ENCODE results near the gene RHEB.

DNA sequence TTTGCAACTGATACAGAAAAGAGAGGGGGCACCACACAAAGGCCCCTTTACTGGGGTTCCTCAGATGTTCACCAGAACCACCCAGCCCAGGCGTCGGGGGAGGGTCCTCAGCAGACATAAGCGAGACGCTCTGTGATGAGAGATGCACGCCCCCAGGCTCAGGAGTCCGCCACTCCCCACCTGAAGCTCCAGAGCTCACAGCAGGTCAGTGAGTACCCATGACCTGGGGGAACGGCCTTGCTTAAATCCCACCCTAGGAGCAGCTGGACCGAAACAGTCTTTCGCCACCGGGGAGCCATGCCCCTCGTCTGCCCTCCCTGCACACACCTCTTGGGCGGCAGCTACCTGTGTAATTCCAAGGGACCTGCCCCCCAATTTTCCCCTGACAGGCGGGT, 82.5 kb downstream of the RHEB start:
- TF ChIP-seq REST (IDR thresholded peaks at IDR 0.05; ENCODE audit: low read depth) (no peak), YY1 (IDR thresholded peaks at IDR 0.05; ENCODE audit: low read depth) (no peak), CEBPB (IDR thresholded peaks at IDR 0.05) (no peak), MAX (IDR thresholded peaks at IDR 0.05) (no peak)
